Measurements from ENCODE around the gene ZDHHC6. TPM values are rescaled to one million over a fixed set of nuclear protein-coding genes. Genes with fewer than 3 reads are reported as not detected.

Gene ZDHHC6
- total and polyA plus RNA-seq, 2 of the 8 experiments (the other 6 are each of a cell fraction or from before 2014, with no cell fraction given) = 13.6 to 27.4 TPM

DNA sequence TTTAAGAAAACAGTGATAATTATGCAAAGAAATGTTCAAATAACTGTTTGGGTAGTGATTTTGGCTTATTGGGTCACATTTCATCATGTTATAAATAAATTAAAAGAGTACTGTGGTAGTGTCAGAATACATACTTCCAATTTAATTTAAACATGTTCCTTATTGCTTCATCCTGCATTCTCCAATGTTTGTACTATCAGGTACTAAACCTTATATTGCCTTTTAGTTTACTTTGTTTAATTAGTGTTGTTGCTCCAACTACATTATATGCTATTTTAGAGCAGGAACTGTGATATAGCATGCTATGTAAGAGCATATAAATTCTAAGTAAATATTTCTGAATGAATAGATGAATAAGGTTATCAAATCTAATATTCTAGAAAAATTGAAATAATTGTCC is 41.2 kb upstream of the ZDHHC6 start (continued):
- TF ChIP-seq POLR2A (IDR thresholded peaks at IDR 0.05; ENCODE audit: control extremely low read depth in 1 of 2, low read depth in 2 of 2, low read length in 2 of 2) (no peak), PHF8 (conservative IDR thresholded peaks at IDR 0.05; ENCODE audit: low read depth, low read length) (no peak), FOSL1 (IDR thresholded peaks at IDR 0.05; ENCODE audit: insufficient read depth, low read depth, low read length) (no peak), MAFK (IDR thresholded peaks at IDR 0.05; ENCODE audit: low read depth, low read length) (no peak), SIRT6 (IDR thresholded peaks at IDR 0.05; ENCODE audit: low read length) (no peak), BRCA1 (IDR thresholded peaks at IDR 0.05; ENCODE audit: low read depth, low read length) (no peak)
- TF ChIP-seq, protein P1, sequence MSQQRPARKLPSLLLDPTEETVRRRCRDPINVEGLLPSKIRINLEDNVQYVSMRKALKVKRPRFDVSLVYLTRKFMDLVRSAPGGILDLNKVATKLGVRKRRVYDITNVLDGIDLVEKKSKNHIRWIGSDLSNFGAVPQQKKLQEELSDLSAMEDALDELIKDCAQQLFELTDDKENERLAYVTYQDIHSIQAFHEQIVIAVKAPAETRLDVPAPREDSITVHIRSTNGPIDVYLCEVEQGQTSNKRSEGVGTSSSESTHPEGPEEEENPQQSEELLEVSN (IDR thresholded peaks at IDR 0.05) = no peak

Data from H1 (cell line).